ENCODE measurements around the gene PRCC.

The PRCC gene

GRCh38 chr1:156788136-156788535 lies 20.8 kb downstream of the PRCC start:
- Histone ChIP-seq H3K9me3 (ENCODE audit: insufficient read depth, low read length) (no peaks in the 10 kb centered on the region), H3K9ac (ENCODE audit: insufficient read length, low read depth) (no peak overlapping the region), H3K36me3 (ENCODE audit: insufficient read depth, insufficient read length, low read length) (peaks cover 83% of the 10 kb centered on the region), H3K4me3 (ENCODE audit: insufficient read length, low read depth) (no peak overlapping the region), H3K4me1 (ENCODE audit: insufficient read depth, insufficient read length) (no peaks in the 10 kb centered on the region), H3K27me3 (ENCODE audit: insufficient read depth, insufficient read length) (no peaks in the 10 kb centered on the region)
- DNase-seq (ENCODE audit: low read depth, low spot score): no peak
- TF ChIP-seq ZNF274 (IDR thresholded peaks at IDR 0.05; ENCODE audit: low read depth, low read length): no peak
- TF ChIP-seq SUZ12 (IDR thresholded peaks at IDR 0.05; ENCODE audit: extremely low read depth, insufficient read depth, insufficient read length): no peak
- no peak for TF ChIP-seq YY1 (IDR thresholded peaks at IDR 0.05; ENCODE audit: insufficient read depth, insufficient read length)

- H3K36me3 ChIP-seq (ENCODE audit: insufficient read depth, insufficient read length, low read length): peaks cover 80% of the 10 kb centered on the region
- no peak for TF ChIP-seq YY1 (IDR thresholded peaks at IDR 0.05; ENCODE audit: insufficient read depth, insufficient read length)
- no peaks in the 10 kb centered on the region for H3K4me1 ChIP-seq (ENCODE audit: insufficient read depth, insufficient read length)
- H3K9me3 ChIP-seq (ENCODE audit: insufficient read depth, low read length): no peaks in the 10 kb centered on the region
- DNase-seq (ENCODE audit: low read depth, low spot score): no peak
- no peaks in the 10 kb centered on the region for H3K27me3 ChIP-seq (ENCODE audit: insufficient read depth, insufficient read length)
- no peak overlapping the region for H3K4me3 ChIP-seq (ENCODE audit: insufficient read length, low read depth)
- no peak overlapping the region for H3K9ac ChIP-seq (ENCODE audit: insufficient read length, low read depth)
Measured at GRCh38 chr1:156789621-156790318, 22.4 kb downstream of the PRCC start.

- Histone ChIP-seq H3K27me3 (ENCODE audit: insufficient read depth, insufficient read length) (no peaks in the 10 kb centered on the region), H3K9me3 (ENCODE audit: insufficient read depth, low read length) (no peaks in the 10 kb centered on the region), H3K9ac (ENCODE audit: insufficient read length, low read depth) (no peak overlapping the region), H3K4me1 (ENCODE audit: insufficient read depth, insufficient read length) (peaks cover 3% of the 10 kb centered on the region), H3K36me3 (ENCODE audit: insufficient read depth, insufficient read length, low read length) (peaks cover 88% of the 10 kb centered on the region), H3K4me3 (ENCODE audit: insufficient read length, low read depth) (no peak overlapping the region)
- no peak for DNase-seq (ENCODE audit: low read depth, low spot score)
- TF ChIP-seq YY1 (IDR thresholded peaks at IDR 0.05; ENCODE audit: insufficient read depth, insufficient read length) (no peak), ZNF274 (IDR thresholded peaks at IDR 0.05; ENCODE audit: low read depth, low read length) (no peak), SUZ12 (IDR thresholded peaks at IDR 0.05; ENCODE audit: extremely low read depth, insufficient read depth, insufficient read length) (no peak)
Measured at GRCh38 chr1:156794506-156795373, 27.4 kb downstream of the PRCC start.

GRCh38 chr1:156795374-156795733 lies 28.0 kb downstream of the PRCC start:
- Histone ChIP-seq H3K27me3 (ENCODE audit: insufficient read depth, insufficient read length) (no peaks in the 10 kb centered on the region), H3K4me1 (ENCODE audit: insufficient read depth, insufficient read length) (peaks cover 3% of the 10 kb centered on the region), H3K9ac (ENCODE audit: insufficient read length, low read depth) (no peak overlapping the region), H3K9me3 (ENCODE audit: insufficient read depth, low read length) (no peaks in the 10 kb centered on the region), H3K4me3 (ENCODE audit: insufficient read length, low read depth) (no peak overlapping the region), H3K36me3 (ENCODE audit: insufficient read depth, insufficient read length, low read length) (peaks cover 93% of the 10 kb centered on the region)
- TF ChIP-seq ZNF274 (IDR thresholded peaks at IDR 0.05; ENCODE audit: low read depth, low read length) (no peak), SUZ12 (IDR thresholded peaks at IDR 0.05; ENCODE audit: extremely low read depth, insufficient read depth, insufficient read length) (no peak), YY1 (IDR thresholded peaks at IDR 0.05; ENCODE audit: insufficient read depth, insufficient read length) (no peak)
- DNase-seq (ENCODE audit: low read depth, low spot score): no peak

GRCh38 chr1:156795787-156796186 lies 28.5 kb downstream of the PRCC start:
- no peak overlapping the region for H3K9ac ChIP-seq (ENCODE audit: insufficient read length, low read depth)
- H3K27me3 ChIP-seq (ENCODE audit: insufficient read depth, insufficient read length): no peaks in the 10 kb centered on the region
- no peaks in the 10 kb centered on the region for H3K9me3 ChIP-seq (ENCODE audit: insufficient read depth, low read length)
- peaks cover 93% of the 10 kb centered on the region for H3K36me3 ChIP-seq (ENCODE audit: insufficient read depth, insufficient read length, low read length)
- TF ChIP-seq ZNF274 (IDR thresholded peaks at IDR 0.05; ENCODE audit: low read depth, low read length) (no peak), YY1 (IDR thresholded peaks at IDR 0.05; ENCODE audit: insufficient read depth, insufficient read length) (no peak), SUZ12 (IDR thresholded peaks at IDR 0.05; ENCODE audit: extremely low read depth, insufficient read depth, insufficient read length) (no peak)
- H3K4me3 ChIP-seq (ENCODE audit: insufficient read length, low read depth): no peak overlapping the region
- peaks cover 3% of the 10 kb centered on the region for H3K4me1 ChIP-seq (ENCODE audit: insufficient read depth, insufficient read length)
- DNase-seq (ENCODE audit: low read depth, low spot score): no peak

GRCh38 chr1:156796340-156797097 lies 29.2 kb downstream of the PRCC start:
- no peak overlapping the region for H3K9ac ChIP-seq (ENCODE audit: insufficient read length, low read depth)
- peaks cover 3% of the 10 kb centered on the region for H3K4me1 ChIP-seq (ENCODE audit: insufficient read depth, insufficient read length)
- no peak overlapping the region for H3K4me3 ChIP-seq (ENCODE audit: insufficient read length, low read depth)
- no peak for TF ChIP-seq SUZ12 (IDR thresholded peaks at IDR 0.05; ENCODE audit: extremely low read depth, insufficient read depth, insufficient read length)
- TF ChIP-seq YY1 (IDR thresholded peaks at IDR 0.05; ENCODE audit: insufficient read depth, insufficient read length): no peak
- no peak for TF ChIP-seq ZNF274 (IDR thresholded peaks at IDR 0.05; ENCODE audit: low read depth, low read length)
- no peaks in the 10 kb centered on the region for H3K27me3 ChIP-seq (ENCODE audit: insufficient read depth, insufficient read length)
- H3K9me3 ChIP-seq (ENCODE audit: insufficient read depth, low read length): no peaks in the 10 kb centered on the region
- DNase-seq (ENCODE audit: low read depth, low spot score): no peak
- peaks cover 93% of the 10 kb centered on the region for H3K36me3 ChIP-seq (ENCODE audit: insufficient read depth, insufficient read length, low read length)
